H9 (cell line): ENCODE results near the gene TPRG1. TPM values are rescaled to one million over a fixed set of nuclear protein-coding genes. Genes with fewer than 3 reads are reported as not detected.

Experiments used
- DNase-seq: peaks from one replicate; pipeline ENCODE4 v3.0.0-alpha.2; 2017
- H2AFZ ChIP-seq: one replicate; pipeline ENCODE4 v1.6.1; 2013; ENCODE audit warnings: mild to moderate bottlenecking, low read length, control low read depth, moderate library complexity
- H2AK5ac ChIP-seq: 2 replicates; pipeline ENCODE4 v1.6.1; 2013; ENCODE audit warnings: low read length, control low read depth, mixed read lengths; ENCODE audit not compliant: insufficient read length
- H2BK120ac ChIP-seq: one replicate; pipeline ENCODE4 v1.6.1; 2013; ENCODE audit warnings: low read depth, mild to moderate bottlenecking, low read length, control low read depth, inconsistent platforms; ENCODE audit not compliant: poor library complexity, severe bottlenecking
- H2BK12ac ChIP-seq: 2 replicates; pipeline ENCODE4 v1.6.1; 2013; ENCODE audit warnings: low read length, control low read depth, mixed read lengths, low read depth; ENCODE audit not compliant: insufficient read length
- H2BK15ac ChIP-seq: 2 replicates; pipeline ENCODE4 v1.6.1; 2013; ENCODE audit warnings: low read depth, low read length, control low read depth
- H2BK20ac ChIP-seq: one replicate; pipeline ENCODE4 v1.6.1; 2013; ENCODE audit warnings: low read depth, mild to moderate bottlenecking, low read length, control low read depth, inconsistent platforms; ENCODE audit not compliant: poor library complexity, severe bottlenecking
- H2BK5ac ChIP-seq: 2 replicates; pipeline ENCODE4 v1.6.1; 2013; ENCODE audit warnings: low read length, control low read depth, mixed read lengths; ENCODE audit not compliant: insufficient read length
- H3K14ac ChIP-seq: 2 replicates; pipeline ENCODE4 v1.6.1; 2013; ENCODE audit warnings: low read length, control low read depth; ENCODE audit not compliant: insufficient read depth
- H3K18ac ChIP-seq: 2 replicates; pipeline ENCODE4 v1.6.1; 2013; ENCODE audit warnings: low read depth, mild to moderate bottlenecking, mixed read lengths, low read length, control low read depth; ENCODE audit not compliant: insufficient read length
- H3K23ac ChIP-seq: 2 replicates; pipeline ENCODE4 v1.6.1; 2013; ENCODE audit warnings: low read length, control low read depth, mixed read lengths, low read depth; ENCODE audit not compliant: insufficient read length
- H3K23me2 ChIP-seq: 2 replicates; pipeline ENCODE4 v1.6.1; 2013; ENCODE audit warnings: low read depth, mild to moderate bottlenecking, mixed read lengths, low read length, control low read depth; ENCODE audit not compliant: insufficient read length, poor library complexity, severe bottlenecking
- H3K27ac ChIP-seq: 2 replicates; pipeline ENCODE4 v1.5.1; 2013; ENCODE audit warnings: low read length, control low read depth, mixed read lengths, low read depth; ENCODE audit not compliant: insufficient read length
- H3K27me3 ChIP-seq: 2 replicates; pipeline ENCODE4 v1.6.1; 2013; ENCODE audit warnings: low read length, control low read depth, inconsistent platforms; ENCODE audit not compliant: insufficient read depth
- H3K4ac ChIP-seq: 2 replicates; pipeline ENCODE4 v1.6.1; 2013; ENCODE audit warnings: low read depth, mild to moderate bottlenecking, control low read depth, inconsistent platforms, low read length, moderate library complexity
- H3K4me1 ChIP-seq: 2 replicates; pipeline ENCODE4 v1.6.1; 2013; ENCODE audit warnings: low read length, control low read depth, inconsistent platforms; ENCODE audit not compliant: insufficient read depth
- H3K4me2 ChIP-seq: 2 replicates; pipeline ENCODE4 v1.6.1; 2013; ENCODE audit warnings: low read length, control low read depth, mixed read lengths; ENCODE audit not compliant: insufficient read length, insufficient read depth
- H3K56ac ChIP-seq: 2 replicates; pipeline ENCODE4 v1.6.1; 2013; ENCODE audit warnings: low read depth, mild to moderate bottlenecking, mixed read lengths, low read length, control low read depth; ENCODE audit not compliant: insufficient read length
- H3K79me1 ChIP-seq: 2 replicates; pipeline ENCODE4 v1.6.1; 2013; ENCODE audit warnings: low read depth, mild to moderate bottlenecking, moderate library complexity, low read length, control low read depth, inconsistent platforms; ENCODE audit not compliant: insufficient read depth, poor library complexity, severe bottlenecking
- H3K79me2 ChIP-seq: 2 replicates; pipeline ENCODE4 v1.6.1; 2013; ENCODE audit warnings: low read length, control low read depth, inconsistent platforms; ENCODE audit not compliant: insufficient read depth
- H3K9ac ChIP-seq: 2 replicates; pipeline ENCODE4 v1.6.1; 2013; ENCODE audit warnings: low read length, control low read depth, mixed read lengths; ENCODE audit not compliant: insufficient read length; ENCODE audit errors: extremely low read depth
- H3K9me3 ChIP-seq: one replicate; pipeline ENCODE4 v1.6.1; 2013; ENCODE audit warnings: low read depth, low read length, inconsistent platforms; ENCODE audit not compliant: control insufficient read depth
- H3T11ph ChIP-seq: one replicate; pipeline ENCODE4 v1.6.1; 2013; ENCODE audit warnings: mild to moderate bottlenecking, low read length, control low read depth, inconsistent platforms
- H4K20me1 ChIP-seq: one replicate; pipeline ENCODE4 v1.6.1; 2013; ENCODE audit not compliant: control insufficient read depth, insufficient read length, insufficient read depth
- H4K5ac ChIP-seq: 2 replicates; pipeline ENCODE4 v1.6.1; 2013; ENCODE audit warnings: low read depth, mild to moderate bottlenecking, mixed read lengths, low read length, control low read depth; ENCODE audit not compliant: insufficient read length
- H4K8ac ChIP-seq: replicated peaks from 2 replicates; pipeline ENCODE4 v1.6.1; 2013; ENCODE audit warnings: low read length, control low read depth, mixed read lengths, low read depth; ENCODE audit not compliant: insufficient read length
- H4K91ac ChIP-seq: 2 replicates; pipeline ENCODE4 v1.6.1; 2013; ENCODE audit warnings: low read depth, mild to moderate bottlenecking, moderate library complexity, mixed read lengths, low read length, control low read depth; ENCODE audit not compliant: insufficient read length
- H3K27ac Mint-ChIP-seq, 3 experiments: 2 replicates in 2 of 3; 3 replicates in 1 of 3; pipeline ENCODE4 v1.8.0; 2020 to 2021; ENCODE audit warnings: mixed read lengths in 3 of 3, mild to moderate bottlenecking in 1 of 3, moderate library complexity in 1 of 3
- H3K27me3 Mint-ChIP-seq: 2 replicates; pipeline ENCODE4 v1.8.0; 2021; ENCODE audit warnings: low read depth, mild to moderate bottlenecking, moderate library complexity, mixed read lengths
- H3K36me3 Mint-ChIP-seq, 3 experiments: 2 replicates in 2 of 3; 3 replicates in 1 of 3; pipeline ENCODE4 v1.8.0; 2020 to 2021; ENCODE audit warnings: low read depth in 3 of 3, mixed read lengths in 3 of 3; ENCODE audit not compliant: insufficient read depth in 1 of 3
- H3K4me1 Mint-ChIP-seq, 2 experiments: 2 replicates each; pipeline ENCODE4 v1.8.0; 2020; ENCODE audit warnings: mixed read lengths in 2 of 2
- H3K4me3 Mint-ChIP-seq, 2 experiments: 2 replicates in 1 of 2; 3 replicates in 1 of 2; pipeline ENCODE4 v1.8.0; 2020 to 2021; ENCODE audit warnings: mild to moderate bottlenecking in 2 of 2, mixed read lengths in 2 of 2, moderate library complexity in 1 of 2
- H3K9me3 Mint-ChIP-seq, 2 experiments: 2 replicates in 1 of 2; 3 replicates in 1 of 2; pipeline ENCODE4 v1.8.0; 2020; ENCODE audit warnings: mild to moderate bottlenecking in 2 of 2, mixed read lengths in 2 of 2, moderate library complexity in 1 of 2
- CTCF ChIP-seq: fragments of 200-600 bp; sonication (generic); conservative IDR thresholded peaks from 3 replicates; pipeline ENCODE4 v1.8.0; 2021; ENCODE audit warnings: antibody characterized with exemption, mild to moderate bottlenecking
- WGBS: extraction: QIAGEN DNeasy Blood & Tissue Kit; methylation state at CpG from one replicate; pipeline ENCODE4 v1.1.7; 2013; ENCODE audit warnings: missing lambda C conversion rate, low lambda C conversion rate, mixed read lengths; ENCODE audit not compliant: insufficient read length; ENCODE audit errors: extremely low coverage; 5-methylcytosine and 5-hydroxymethylcytosine counted together
- total RNA-seq: library from RNA; stranded (reverse); gene quantifications from 2 replicates; pipeline ENCODE4 v1.2.1, GENCODE V29; 2021

The TPRG1 gene
- total RNA-seq, 1 experiment from 2014 or later = 0.66 TPM

GRCh38 chr3:189158034-189158433 lies 13.7 kb upstream of the TPRG1 start:
- Histone ChIP-seq H3K9me3 (no peaks in the 10 kb centered on the region), H4K8ac (no peak overlapping the region), H4K5ac (no peak overlapping the region), H3T11ph (no peak overlapping the region), H2BK120ac (no peak overlapping the region), H3K9ac (no peak overlapping the region), H2BK15ac (no peak overlapping the region), H2BK20ac (no peak overlapping the region), H3K23me2 (no peaks in the 10 kb centered on the region), H3K27me3 (no peaks in the 10 kb centered on the region), H3K79me1 (no peaks in the 10 kb centered on the region), H2AFZ (no peak overlapping the region), H3K56ac (no peak overlapping the region), H2BK5ac (no peak overlapping the region), H3K23ac (no peak overlapping the region), H3K27ac (no peak overlapping the region), H3K79me2 (no peaks in the 10 kb centered on the region), H3K4me1 (no peaks in the 10 kb centered on the region; the same call in 1 of the 2 replicates), H4K91ac (no peak overlapping the region), H3K4me2 (no peak overlapping the region), H2BK12ac (no peak overlapping the region), H4K20me1 (no peaks in the 10 kb centered on the region), H3K18ac (no peak overlapping the region), H2AK5ac (no peak overlapping the region), H3K4ac (no peak overlapping the region), H3K14ac (no peak overlapping the region)
- DNase-seq = no peak
- H3K9me3 Mint-ChIP-seq = peaks cover 6 to 7% of the 10 kb centered on the region in 2 experiments
- no peak overlapping the region for H3K27ac Mint-ChIP-seq
- peaks cover 14 to 15% of the 10 kb centered on the region in 2 experiments; a peak in 3 of 4 replicates for H3K4me1 Mint-ChIP-seq
- no CpG with 5 or more reads among the region's 7 CpGs for WGBS
- TF ChIP-seq CTCF = no peak
- H3K4me3 Mint-ChIP-seq = no peak overlapping the region
- peaks cover 3 to 6% (median 6%) of the 10 kb centered on the region in 3 experiments; a peak in 5 of 7 replicates for H3K36me3 Mint-ChIP-seq
- H3K27me3 Mint-ChIP-seq = no peaks in the 10 kb centered on the region; the same call in 1 of the 2 replicates
